Amygdala (tissue), 56 donors: Measurements from ENCODE around the gene PAQR8.
"Not testable (repeated sequence)": the region's sequence is repeated elsewhere in the genome, so short reads cannot be mapped to it uniquely, and the experiment has no call there.

Experiments used
- DNase-seq, 56 donors: peaks; one replicate each; lab custom pipeline; 2025; lab: John Stamatoyannopoulos, UW

PAQR8 gene

DNA sequence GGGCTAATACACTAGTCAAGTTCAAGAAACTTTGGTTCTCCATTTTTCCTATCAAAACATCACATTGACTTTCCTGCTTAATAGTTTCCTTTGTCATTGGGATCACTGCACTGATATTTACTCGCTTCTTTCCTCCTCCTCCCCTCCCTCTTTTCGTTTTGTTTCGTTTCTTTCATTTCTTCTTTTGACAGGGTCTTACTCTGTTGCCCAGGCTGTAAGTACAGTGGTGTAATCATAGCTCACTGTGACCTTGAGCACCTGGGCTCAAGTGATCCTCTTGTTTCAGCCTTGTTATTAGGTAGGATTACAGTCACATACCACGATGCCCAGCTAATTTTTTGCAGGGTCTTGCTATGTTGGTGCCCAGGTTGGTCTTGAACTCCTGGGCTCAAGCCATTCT is 12.3 kb downstream of the PAQR8 start:
- no peak for DNase-seq

DNA sequence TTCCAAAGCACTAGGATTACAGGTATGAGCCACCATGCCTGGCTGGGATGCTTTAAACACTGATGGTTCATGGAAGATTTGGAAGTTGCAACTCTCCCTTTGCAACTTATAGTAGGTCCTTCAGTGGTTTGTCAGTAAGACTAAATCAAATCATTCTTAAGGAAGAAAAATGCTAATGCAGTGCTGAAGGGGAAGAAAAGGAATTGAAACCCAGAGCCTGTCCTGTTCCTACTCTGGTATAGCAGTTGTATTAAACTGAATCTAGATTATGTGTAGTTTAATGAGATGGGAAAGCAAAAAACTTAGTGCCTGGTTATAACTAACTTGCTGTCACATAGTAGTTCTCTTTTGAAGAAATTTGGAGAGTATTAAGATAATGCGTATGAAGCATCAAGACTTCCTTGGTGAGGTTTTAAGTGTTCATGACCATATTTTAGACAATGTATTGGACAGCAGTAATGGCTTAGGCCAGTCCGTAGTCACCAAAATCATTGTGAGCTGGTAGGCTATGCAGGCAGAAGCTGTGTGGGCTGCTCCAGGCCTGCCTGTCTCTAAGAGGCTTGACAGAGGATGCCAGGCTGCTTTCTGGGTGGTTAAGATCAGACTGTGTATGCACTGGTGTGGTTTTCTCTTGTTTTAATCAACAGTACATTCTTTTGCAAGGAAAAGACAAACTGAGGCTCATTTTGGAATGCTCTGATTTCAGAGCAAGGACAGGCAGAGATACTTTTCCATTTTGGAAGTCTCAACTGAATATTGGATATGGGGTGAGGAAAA is 14.0 kb downstream of the PAQR8 start:
- DNase-seq = peak in 7 of 56 donors; percentile 9 to 27 (median 17)

DNA sequence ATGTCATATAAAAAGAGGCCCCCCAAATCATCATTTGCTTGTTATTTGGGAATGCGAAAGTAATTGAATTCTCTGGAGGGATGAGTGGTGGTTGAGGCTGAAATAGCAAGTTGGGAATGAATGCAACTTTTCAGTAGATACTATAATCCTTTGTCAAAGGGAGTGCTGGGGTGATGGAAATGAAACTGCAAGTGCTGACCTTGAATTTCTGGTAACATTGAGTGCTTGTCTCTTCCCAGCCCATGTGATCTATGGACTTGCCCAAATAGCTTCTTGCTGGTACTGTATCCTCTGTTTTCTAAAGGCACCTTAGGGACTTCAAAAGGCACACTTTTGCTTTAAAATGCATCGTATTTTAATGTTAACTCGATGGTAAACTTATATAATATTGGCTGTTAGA is 14.8 kb downstream of the PAQR8 start:
- peak in 19 of 56 donors; percentile 6 to 68 (median 24) for DNase-seq

DNA sequence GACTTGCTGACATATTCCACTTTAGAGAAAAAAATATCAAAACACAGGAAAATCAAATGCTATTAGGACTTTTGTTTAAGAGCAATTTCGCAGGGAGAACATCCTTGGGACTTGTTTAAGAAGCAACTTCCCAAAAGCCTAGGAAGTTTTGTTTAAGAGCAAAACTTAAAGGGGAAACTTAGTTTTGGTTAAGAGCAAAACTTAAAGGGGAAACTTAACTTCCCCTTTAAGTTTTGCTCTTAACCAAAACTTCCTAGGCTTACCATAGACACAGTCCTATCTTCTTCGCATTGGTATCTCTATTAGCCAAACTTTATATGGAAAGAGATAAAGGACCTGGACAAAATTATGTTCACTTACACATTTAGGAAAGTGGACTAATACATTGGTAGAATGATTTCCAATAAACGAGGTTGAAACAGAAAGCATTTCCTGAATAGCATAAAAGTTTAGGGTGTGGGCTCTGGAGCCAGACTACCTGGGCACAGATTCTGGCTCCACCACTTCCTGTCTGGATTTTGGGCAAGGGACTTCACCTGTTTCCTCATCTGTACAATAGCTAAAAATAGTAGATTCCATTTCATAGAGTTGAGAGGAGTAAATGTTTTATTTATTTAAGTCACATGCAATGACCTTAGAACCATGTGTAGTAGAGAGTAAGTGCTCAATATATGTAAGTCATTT is 15.7 kb downstream of the PAQR8 start:
- DNase-seq = no peak

DNA sequence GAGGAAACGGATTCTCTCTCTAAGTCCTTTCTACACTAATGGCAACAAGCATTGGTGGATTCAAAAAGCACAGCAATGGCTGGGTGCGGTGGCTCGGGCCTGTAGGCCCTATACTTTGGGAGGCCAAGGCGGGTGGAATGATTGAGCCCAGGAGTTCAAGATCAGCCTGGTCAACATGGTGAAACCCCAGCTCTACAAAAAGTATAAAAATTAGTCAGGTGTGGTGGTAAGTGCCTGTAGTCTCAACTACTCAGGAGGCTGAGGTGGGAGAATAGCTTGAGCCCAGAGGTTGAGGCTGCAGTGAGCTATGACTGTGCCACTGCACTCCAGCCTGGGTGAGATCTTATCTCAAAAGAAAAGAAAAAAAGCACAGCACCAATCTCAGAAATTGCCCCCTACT is 19.3 kb downstream of the PAQR8 start:
- DNase-seq = no peak

DNA sequence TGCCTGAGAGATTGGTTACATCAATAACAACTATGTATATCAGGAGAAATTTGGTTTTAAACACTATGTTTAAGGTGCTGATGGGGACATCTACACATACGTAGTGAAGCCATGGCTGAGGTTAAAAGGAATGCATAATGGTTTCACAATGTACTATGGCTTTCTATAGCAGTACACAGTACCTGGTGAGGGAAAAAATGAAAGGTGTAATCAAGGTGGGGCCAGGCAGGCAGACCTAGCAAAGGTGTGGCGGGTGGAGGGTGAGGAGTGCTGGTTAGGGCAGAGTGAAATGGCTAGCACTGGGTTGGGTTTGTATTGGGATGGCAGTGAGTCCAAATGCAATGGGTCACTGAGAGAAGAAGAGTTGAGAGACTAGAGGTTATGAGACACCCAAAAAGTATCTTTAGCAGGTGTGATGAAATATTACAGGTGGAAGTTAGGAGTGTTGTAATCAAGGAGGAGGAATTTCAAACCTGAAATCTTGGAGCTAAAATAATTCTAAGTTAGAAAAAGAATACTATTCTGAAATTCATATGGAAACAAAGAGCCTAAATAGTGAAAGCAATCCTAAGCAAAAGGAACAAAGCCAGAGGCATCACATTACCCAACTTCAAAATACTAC is 22.3 kb downstream of the PAQR8 start:
- no peak for DNase-seq

DNA sequence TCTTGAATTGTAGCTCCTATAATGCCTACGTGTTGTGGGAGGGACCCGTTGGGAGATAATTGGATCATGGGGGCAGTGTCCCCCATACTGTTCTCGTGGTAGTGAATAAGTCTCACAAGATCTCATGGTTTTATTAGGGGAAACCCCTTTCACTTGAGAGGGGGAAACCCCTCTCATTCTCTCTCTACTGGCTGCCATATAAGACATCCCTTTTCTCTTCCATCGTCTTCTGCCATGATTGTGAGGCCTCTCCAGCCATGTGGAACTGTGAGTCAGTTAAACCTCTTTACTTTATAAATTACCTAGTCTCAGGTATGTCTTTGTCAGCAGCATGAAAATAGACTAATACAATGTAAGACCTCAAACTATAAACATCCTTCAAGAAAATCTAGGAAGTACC is 23.1 kb downstream of the PAQR8 start:
- DNase-seq = no peak

DNA sequence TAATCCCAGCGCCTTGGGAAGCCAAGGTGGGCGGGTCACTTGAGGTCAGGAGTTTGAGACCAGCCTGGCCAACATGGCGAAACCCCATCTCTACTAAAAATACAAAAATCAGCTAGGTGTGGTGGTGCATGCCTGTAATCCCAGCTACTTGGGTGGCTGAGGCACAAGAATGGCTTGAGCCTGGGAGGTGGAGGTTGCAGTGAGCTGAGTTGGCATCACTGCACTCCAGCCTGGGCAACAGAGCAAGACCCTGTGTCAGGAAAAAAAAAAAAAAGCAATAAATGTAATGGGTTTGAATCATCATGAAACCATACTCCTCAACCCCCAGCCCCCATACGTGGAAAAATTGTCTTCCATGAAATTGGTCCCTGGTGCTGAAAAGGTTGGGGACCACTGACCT is 26.2 kb downstream of the PAQR8 start:
- not testable (repeated sequence) for DNase-seq

DNA sequence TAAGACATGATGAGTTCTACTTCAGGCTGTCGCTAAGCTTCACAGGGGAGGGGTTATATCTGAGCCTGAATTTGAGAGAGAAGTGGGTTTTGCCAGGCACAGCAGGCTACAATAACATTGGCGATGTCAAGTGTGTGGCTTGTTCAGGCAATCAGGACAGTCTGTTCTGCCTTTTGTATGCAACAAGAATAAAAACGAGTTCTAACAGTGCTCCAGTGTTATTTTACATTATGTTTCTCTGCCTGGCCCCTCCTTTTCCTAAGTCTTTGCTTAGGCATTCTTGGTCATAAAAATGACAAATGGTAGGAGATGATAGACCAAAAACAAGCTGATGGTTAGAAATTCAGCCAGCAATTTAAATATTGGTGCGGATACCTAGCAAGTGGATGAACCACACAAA is 26.8 kb downstream of the PAQR8 start:
- peak in 21 of 56 donors; percentile 10 to 59 (median 41) for DNase-seq

DNA sequence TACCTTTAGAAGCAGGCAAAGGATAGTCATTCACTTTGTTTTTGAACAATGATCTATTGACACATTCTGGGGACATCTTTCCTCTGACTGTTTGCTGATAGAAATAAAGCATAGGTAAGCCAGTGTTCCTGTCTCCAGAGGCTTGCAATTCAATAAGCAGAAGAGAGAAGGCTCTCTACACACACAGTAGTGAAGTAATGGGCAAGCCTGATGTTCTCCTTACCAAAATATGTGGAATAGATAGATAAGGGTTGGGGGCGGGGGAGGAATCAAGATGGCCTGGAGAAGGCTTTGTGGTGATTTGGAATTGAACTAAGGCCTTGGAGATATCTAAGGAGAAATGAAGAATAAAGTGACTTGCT is 27.3 kb downstream of the PAQR8 start:
- DNase-seq = no peak

DNA sequence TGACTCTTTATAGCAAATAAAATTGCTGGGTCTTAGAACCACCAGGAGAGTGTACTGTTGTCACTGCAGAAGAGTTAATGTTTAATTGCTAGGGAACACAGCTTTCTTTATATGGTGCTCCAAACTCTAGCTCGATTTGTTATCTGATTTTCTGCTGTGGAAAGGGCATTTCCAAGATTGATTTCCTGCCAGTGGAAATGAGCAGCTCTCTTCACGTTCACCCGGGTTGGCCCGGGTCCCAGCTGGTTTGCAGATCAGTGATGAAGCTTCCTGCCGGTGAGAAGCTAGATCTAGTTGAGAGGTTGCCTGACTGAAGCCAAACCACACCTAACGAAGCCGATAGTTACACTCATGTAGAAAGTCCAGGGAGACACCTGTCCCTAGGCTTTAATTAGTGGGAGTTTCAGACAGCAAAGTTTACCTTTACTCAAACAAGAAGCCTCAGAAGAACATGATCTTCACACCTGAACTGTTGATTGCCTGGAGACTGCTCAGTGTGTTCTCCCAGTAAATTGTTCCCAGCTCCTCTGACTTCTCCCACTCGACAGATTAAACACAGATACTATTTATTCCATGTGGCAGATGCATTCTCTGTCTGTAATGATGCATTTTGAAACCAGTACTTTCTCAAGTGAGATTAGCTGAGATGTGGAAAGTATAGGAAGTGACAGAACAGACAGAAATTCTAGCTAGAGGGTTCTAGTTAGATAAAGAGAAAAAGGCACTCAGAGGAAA is 27.8 kb downstream of the PAQR8 start:
- DNase-seq = peak in 9 of 56 donors; percentile 8 to 61 (median 21)

DNA sequence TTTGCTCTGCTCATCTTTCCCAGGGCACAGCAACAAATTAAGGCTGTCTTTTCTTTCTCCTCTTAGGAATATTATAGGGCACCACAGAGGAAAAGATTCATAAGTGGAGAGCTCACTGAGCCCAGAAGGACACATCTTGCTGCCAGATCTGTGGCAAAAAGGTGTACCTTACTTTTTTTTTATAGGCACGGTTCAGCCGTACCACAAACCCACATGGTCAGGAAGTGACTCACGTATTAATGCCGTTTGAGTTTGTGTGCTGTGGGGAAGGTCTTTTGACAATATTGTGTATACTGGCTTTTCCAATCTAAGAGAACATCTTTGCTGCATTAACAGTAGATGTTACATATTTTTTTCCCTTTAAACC is 28.4 kb downstream of the PAQR8 start:
- peak in 1 of 56 donors; percentile 5 for DNase-seq

DNA sequence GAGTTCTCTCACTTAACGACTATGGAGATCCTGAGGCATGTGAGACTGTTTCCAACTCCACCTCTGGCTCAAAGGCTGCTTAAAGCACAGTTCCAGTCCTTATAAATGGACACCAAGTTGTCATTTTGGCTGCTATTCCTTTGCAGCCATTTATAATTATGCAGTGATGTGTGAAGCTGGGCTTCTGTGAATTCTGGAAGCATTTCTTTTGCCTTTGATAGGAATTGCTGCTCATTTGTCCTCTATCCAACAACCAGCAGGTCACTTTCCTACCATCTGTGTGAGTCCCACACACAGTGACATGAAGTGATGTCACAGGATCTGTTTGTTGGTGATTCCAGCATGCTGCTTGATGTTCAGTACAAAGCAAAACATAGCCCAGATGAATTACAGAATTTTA is 29.6 kb downstream of the PAQR8 start:
- DNase-seq = peak in 9 of 56 donors; percentile 11 to 41 (median 23)

DNA sequence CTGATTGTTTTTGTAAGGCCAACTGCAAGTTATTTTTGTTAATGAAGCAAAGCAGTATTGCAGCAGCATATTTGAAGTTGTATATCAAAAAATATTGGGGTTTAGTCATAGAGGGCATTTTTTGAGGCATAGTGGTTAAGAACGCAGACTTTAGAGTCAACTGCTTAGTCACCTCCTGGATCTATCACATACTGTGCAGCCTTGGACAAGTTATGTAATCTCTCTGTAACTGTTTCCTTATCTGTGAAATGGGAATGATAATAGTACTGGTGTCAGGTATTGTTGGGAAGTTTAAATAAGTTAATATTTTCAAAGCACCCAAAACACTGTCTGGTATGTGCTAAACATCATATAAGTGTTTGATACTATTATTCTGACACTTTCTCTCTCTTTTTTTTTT is 31.0 kb downstream of the PAQR8 start:
- no peak for DNase-seq

DNA sequence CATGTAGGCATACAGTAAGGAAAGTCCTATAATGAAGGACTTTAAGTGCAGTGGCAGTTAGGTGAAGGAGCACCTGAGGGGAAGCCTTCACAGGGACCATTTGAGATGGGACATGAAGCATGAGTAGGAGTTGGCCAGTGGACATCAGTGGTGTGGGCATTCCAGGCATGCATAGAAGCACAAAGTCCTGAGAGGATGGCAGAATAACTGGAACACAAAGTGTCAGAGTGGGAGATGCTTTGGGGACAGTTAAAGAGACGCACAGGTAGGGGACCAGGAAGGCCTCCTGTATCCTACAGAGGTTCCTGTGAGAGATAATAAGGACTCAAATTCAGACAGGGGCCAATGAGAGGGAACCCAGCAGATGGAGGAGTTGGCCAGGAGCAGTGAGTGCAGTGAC is 31.8 kb downstream of the PAQR8 start:
- no peak for DNase-seq

DNA sequence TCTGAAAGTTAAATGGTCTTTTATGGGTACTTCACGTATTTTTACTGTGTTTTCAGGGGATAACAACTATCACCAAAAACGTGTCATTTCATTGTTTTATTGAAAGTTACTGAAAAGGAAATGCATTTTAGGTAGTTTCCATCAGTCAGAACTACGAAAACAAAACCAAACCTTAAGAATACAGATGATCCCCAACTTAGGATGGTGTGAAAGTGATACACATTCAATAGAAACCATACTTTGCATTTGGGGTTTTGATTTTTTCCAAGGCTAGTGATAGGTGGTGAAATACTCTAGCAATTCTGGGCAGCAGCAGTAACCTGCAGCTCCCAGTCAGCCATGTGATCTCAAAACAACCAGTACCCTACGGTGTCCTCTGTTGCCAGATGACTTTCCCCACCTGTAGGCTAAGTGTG is 32.3 kb downstream of the PAQR8 start:
- DNase-seq = no peak

DNA sequence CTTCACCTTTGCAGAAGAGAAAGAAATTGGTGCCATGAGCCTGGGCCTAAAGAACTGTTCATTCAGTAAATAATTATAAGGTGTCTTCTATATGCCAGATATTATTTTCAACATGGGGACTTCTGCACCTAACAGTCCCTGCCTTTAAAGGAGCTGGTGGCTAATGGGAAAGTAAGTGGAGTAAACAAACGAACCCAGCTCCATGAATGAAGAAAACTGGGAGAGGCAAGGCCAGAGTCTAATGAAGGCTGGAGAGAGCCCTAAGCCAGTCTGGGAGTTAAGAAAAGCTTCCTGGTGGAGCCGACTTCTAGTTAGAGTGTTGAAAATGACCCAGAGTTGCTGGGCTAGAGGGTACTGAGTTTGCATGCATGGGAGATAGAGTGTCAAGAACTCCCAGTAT is 34.0 kb downstream of the PAQR8 start:
- DNase-seq = no peak

DNA sequence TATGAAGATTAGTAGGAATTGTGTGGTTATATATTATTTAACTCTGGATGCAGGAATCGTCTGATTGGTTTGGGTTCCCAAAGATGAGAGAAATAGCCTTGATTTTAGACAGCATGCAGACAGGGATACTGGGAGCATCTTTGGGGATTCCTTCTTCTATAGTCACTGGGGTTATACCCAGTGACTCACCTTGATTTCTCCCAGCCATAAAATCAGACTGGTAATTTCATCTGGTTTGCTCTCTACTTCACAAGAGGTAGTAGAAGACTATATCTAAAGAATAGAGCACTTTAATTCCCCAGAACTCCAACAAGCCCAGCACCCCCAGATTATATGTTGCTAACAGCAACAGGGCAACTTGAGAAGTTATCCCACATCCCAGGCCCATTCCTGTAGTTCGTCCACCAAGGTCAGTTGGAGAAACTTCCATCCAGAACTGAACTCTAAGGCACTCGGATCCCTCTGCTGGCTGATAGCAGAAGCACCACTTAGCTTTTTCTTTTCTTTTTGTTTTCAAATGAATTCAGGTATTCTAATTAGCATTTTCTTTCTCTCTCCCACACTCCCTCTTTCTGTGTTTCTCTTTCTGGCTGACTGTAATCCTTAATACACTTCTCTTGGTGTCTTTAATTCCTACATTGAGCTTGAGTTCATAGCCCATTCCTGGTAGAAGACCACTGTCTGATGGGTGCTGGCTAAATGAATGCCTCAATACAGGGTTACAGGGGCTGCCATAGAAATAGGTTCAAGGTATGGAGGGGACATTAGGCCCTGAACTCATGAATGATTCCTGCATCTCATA is 37.8 kb downstream of the PAQR8 start:
- DNase-seq = peak in 19 of 56 donors; percentile 5 to 64 (median 22)

DNA sequence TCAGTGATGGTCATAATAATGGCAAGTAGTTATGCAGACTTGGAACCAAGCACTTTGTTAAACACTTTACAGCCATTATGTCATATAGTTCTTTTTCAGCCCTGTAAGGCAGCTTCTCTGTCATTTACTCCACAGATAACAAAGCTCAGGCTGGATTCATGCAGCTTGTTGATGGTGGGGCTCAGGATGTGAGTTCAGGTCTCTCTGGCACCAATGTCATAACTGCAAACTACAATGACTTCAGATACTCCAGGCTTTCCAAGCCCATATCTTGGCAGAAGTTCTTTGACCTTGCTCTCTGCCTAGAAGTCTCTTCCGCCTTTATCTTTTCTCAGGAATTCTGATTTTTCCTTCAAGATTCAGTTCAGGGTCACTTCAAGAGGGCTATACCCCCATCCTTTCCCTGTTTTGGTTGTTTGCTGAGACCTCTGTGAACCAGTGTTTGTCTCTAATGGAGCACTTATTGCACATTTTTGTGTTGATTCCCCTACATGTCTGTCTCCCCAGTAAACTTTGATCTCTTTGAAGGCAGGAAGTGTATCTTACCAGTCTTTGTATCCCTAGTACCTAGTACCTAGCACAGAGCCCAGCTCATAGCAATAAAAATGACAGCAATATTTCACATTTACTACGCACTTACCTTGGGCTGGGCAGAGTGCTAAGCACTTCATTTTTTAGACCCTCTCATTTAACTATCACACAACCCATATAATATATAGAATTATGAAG is 38.5 kb downstream of the PAQR8 start:
- DNase-seq = no peak

DNA sequence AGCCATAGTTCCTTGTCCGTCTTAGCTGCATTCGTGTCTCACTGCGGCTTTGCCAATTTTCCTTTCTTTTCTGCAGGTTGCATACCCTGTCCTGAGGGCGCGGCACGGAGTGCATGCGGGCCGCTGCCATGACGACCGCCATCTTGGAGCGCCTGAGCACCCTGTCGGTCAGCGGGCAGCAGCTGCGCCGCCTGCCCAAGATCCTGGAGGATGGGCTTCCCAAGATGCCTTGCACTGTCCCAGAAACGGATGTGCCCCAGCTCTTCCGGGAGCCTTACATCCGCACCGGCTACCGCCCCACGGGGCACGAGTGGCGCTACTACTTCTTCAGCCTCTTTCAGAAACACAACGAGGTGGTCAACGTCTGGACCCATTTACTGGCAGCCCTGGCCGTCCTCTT is 41.1 kb downstream of the PAQR8 start:
- no peak for DNase-seq
